ENCODE data around the gene ITGAD. TPM values are rescaled to one million over a fixed set of nuclear protein-coding genes. Genes with fewer than 3 reads are reported as not detected.

Gene ITGAD
- total and polyA plus RNA-seq, 2 donors (not counting 1 experiment from before 2014, with no cell fraction given): 0.19 TPM; not detected in 1

DNA sequence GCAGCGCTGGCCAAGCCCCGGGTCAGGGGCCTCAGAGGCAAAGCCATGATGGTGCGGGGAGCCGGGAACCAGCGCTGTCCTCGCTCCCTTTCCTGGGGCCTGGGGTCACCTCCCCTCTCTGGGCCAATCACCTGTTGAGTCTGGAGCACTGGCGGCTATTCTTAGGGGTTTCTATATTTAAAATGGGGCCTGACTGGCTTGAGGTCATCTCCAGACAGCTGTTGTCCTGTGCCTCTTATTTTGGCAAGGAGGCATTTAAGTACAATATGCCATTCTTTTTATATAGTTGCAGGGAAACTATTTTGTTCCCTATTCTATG, 35.1 kb downstream of the ITGAD start, which contains the start of gene COX6A2:
COX6A2 (minus strand) TSS at position 82 of the 319 bp plus-strand sequence; CDS start at position 47, 35 bp downstream.
- WGBS (ENCODE audit: insufficient coverage): 90% methylated on average over 6 of the region's 7 CpGs
- Histone ChIP-seq H3K9ac (ENCODE audit: low read length) (no peak within 1 kb of the TSS), H3K27me3 (replicated peaks in 1 of 4; ENCODE audit: control extremely low read depth in 1 of 4, control insufficient read depth in 3 of 4, insufficient read depth in 4 of 4, low read length in 3 of 4) (no peaks in the 10 kb centered on the region), H4K20me1 (ENCODE audit: control insufficient read depth, insufficient read depth, low read length, poor library complexity, severe bottlenecking) (no peaks in the 10 kb centered on the region), H3K9me3 (ENCODE audit: control extremely low read depth in 1 of 3, control insufficient read depth in 2 of 3, insufficient read depth in 1 of 3, low read length in 2 of 3) (peaks cover 0 to 9% (median 0%) of the 10 kb centered on the region in 3 donors), H2AFZ (ENCODE audit: insufficient read depth, low read depth, low read length, poor library complexity, severe bottlenecking) (peak within 1 kb of the TSS; percentile 62), H3K36me3 (replicated peaks in 1 of 2; ENCODE audit: control extremely low read depth in 1 of 2, control insufficient read depth in 1 of 2, extremely low read depth in 1 of 2, insufficient read depth in 2 of 2, low read length in 1 of 2) (no peaks in the 10 kb centered on the region), H3K27ac (ENCODE audit: low read length in 2 of 2) (no peak within 1 kb of the TSS), H3K79me2 (ENCODE audit: control insufficient read depth, insufficient read depth, low read length) (no peaks in the 10 kb centered on the region), H3K4me2 (replicated peaks; ENCODE audit: low read depth, low read length, poor library complexity, severe bottlenecking) (peak within 1 kb of the TSS; percentile 71), H3K4me1 (ENCODE audit: control insufficient read depth in 2 of 2, insufficient read depth in 2 of 2, low read length in 2 of 2) (peaks cover 3 to 7% of the 10 kb centered on the region in 2 donors), H3K4me3 (ENCODE audit: control extremely low read depth in 1 of 5, extremely low read depth in 1 of 5, insufficient read depth in 1 of 5, low read depth in 2 of 5, low read length in 4 of 5) (peak within 1 kb of the TSS in 4 of 5 experiments; percentile 2 to 40 (median 20))
- TF ChIP-seq, protein P1, sequence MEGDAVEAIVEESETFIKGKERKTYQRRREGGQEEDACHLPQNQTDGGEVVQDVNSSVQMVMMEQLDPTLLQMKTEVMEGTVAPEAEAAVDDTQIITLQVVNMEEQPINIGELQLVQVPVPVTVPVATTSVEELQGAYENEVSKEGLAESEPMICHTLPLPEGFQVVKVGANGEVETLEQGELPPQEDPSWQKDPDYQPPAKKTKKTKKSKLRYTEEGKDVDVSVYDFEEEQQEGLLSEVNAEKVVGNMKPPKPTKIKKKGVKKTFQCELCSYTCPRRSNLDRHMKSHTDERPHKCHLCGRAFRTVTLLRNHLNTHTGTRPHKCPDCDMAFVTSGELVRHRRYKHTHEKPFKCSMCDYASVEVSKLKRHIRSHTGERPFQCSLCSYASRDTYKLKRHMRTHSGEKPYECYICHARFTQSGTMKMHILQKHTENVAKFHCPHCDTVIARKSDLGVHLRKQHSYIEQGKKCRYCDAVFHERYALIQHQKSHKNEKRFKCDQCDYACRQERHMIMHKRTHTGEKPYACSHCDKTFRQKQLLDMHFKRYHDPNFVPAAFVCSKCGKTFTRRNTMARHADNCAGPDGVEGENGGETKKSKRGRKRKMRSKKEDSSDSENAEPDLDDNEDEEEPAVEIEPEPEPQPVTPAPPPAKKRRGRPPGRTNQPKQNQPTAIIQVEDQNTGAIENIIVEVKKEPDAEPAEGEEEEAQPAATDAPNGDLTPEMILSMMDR (IDR thresholded peaks at IDR 0.05): no peak
- TF ChIP-seq EZH2 (IDR thresholded peaks at IDR 0.05; ENCODE audit: borderline replicate concordance, insufficient read depth, low read depth, low read length, poor library complexity, severe bottlenecking): no peak
- ATAC-seq (ENCODE audit: low read depth) (no peak), DNase-seq (no peak)
- Mint-ChIP-seq H3K27me3 (peaks cover 15% of the 10 kb centered on the region), H3K9me3 (ENCODE audit: insufficient read depth) (no peaks in the 10 kb centered on the region), H3K4me3 (peak within 1 kb of the TSS; percentile 45), H3K27ac (no peak within 1 kb of the TSS), H3K4me1 (peaks cover 2% of the 10 kb centered on the region)
- intact Hi-C loops (cut with micrococcal nuclease): no loop called here
- CTCF ChIA-PET: interaction anchor here (1.6 kb wide), 1 partner anchor 11 kb away, joined by 3 read pairs; no protein-coding TSS in a partner anchor
- POLR2A ChIA-PET: no interaction called here

DNA sequence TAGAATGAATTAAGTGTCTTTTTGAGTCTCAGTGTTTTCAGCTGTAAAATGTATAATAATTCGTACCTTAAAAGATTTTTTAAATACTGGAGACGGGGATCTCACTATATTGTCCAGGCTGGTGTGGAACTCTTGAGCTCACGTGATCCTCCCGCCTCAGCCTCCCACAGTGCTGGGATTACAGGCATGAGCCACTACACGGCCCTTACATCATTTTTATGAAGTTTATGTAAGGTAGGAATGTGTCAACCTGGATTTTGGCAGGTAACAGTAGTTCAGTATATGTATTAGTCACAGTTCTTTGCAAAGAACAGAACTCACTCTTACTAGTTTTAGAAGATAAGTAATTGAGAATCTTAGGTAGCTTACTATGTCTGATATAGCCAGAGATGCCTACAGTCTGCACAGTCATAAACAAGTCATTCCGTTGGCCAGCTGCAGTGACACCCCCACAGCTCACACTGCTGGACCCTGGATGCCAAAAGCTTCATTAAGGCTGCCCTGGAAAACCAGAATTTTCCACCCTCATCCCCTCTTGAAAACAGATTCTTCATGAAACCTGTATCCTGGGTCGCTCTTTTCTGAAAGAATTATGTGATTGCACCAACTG, 35.6 kb downstream of the ITGAD start:
- H3K4me2 ChIP-seq (replicated peaks; ENCODE audit: low read depth, low read length, poor library complexity, severe bottlenecking): no peak overlapping the region
- DNase-seq (no peak), ATAC-seq (ENCODE audit: low read depth) (no peak)

More for the DNA sequence above, 35.6 kb downstream of the ITGAD start:
- ChIA-PET CTCF (interaction anchor here (1.2 to 1.6 kb wide), 2 partner anchors 10 to 287 kb away, joined by 3 to 6 read pairs; no protein-coding TSS in a partner anchor), POLR2A (no interaction called here)
- Histone ChIP-seq H3K9ac (ENCODE audit: low read length) (no peak overlapping the region), H3K27ac (ENCODE audit: low read length in 2 of 2) (no peak overlapping the region), H2AFZ (ENCODE audit: insufficient read depth, low read depth, low read length, poor library complexity, severe bottlenecking) (no peak overlapping the region), H3K9me3 (ENCODE audit: control extremely low read depth in 1 of 3, control insufficient read depth in 2 of 3, insufficient read depth in 1 of 3, low read length in 2 of 3) (peaks cover 0 to 9% (median 0%) of the 10 kb centered on the region in 3 donors), H3K27me3 (replicated peaks in 1 of 4; ENCODE audit: control extremely low read depth in 1 of 4, control insufficient read depth in 3 of 4, insufficient read depth in 4 of 4, low read length in 3 of 4) (no peaks in the 10 kb centered on the region), H3K4me3 (ENCODE audit: control extremely low read depth in 1 of 5, extremely low read depth in 1 of 5, insufficient read depth in 1 of 5, low read depth in 2 of 5, low read length in 4 of 5) (no peak overlapping the region), H3K4me1 (ENCODE audit: control insufficient read depth in 2 of 2, insufficient read depth in 2 of 2, low read length in 2 of 2) (peaks cover 3 to 7% of the 10 kb centered on the region in 2 donors), H4K20me1 (ENCODE audit: control insufficient read depth, insufficient read depth, low read length, poor library complexity, severe bottlenecking) (no peaks in the 10 kb centered on the region), H3K36me3 (replicated peaks in 1 of 2; ENCODE audit: control extremely low read depth in 1 of 2, control insufficient read depth in 1 of 2, extremely low read depth in 1 of 2, insufficient read depth in 2 of 2, low read length in 1 of 2) (no peaks in the 10 kb centered on the region), H3K79me2 (ENCODE audit: control insufficient read depth, insufficient read depth, low read length) (no peaks in the 10 kb centered on the region)
- Mint-ChIP-seq H3K4me1 (peaks cover 2% of the 10 kb centered on the region), H3K4me3 (no peak overlapping the region), H3K9me3 (ENCODE audit: insufficient read depth) (no peaks in the 10 kb centered on the region), H3K27me3 (peaks cover 12% of the 10 kb centered on the region), H3K27ac (no peak overlapping the region)
- TF ChIP-seq, protein P1 (IDR thresholded peaks at IDR 0.05): no peak
- TF ChIP-seq EZH2 (IDR thresholded peaks at IDR 0.05; ENCODE audit: borderline replicate concordance, insufficient read depth, low read depth, low read length, poor library complexity, severe bottlenecking): no peak
- 100% methylated on average over 2 of the region's 7 CpGs for WGBS (ENCODE audit: insufficient coverage)
- intact Hi-C loops (cut with micrococcal nuclease): no loop called here
